Kidney (tissue), 14 donors: Measurements from ENCODE around the gene LNX1. TPM values are rescaled to one million over a fixed set of nuclear protein-coding genes. Genes with fewer than 3 reads are reported as not detected.

Experiments used
- DNase-seq, 5 donors: peaks; one replicate each; pipeline ENCODE4 v3.0.0-alpha.2; 2013 to 2020
- FAIRE-seq: peaks from 2 replicates; lab custom pipeline; 2012; peaks lifted over from hg19 to GRCh38; lab: Jason Lieb, UNC
- H3K27ac ChIP-seq, 2 donors: one replicate each; pipeline ENCODE4 v1.7.0; 2013; ENCODE audit warnings: low read depth in 2 of 2, low read length in 2 of 2, inconsistent platforms in 1 of 2
- H3K27me3 ChIP-seq: one replicate; pipeline ENCODE4 v1.7.1; 2013; ENCODE audit warnings: low read length, inconsistent platforms; ENCODE audit not compliant: control insufficient read depth, insufficient read depth
- H3K36me3 ChIP-seq, 3 donors: one replicate each; pipeline versions ENCODE4 v1.7.0 to v1.7.1; 2013; ENCODE audit warnings: low read length in 3 of 3, control low read depth in 1 of 3, inconsistent platforms in 1 of 3; ENCODE audit not compliant: insufficient read depth in 3 of 3, control insufficient read depth in 2 of 3
- H3K4me1 ChIP-seq, 3 donors: one replicate each; pipeline versions ENCODE4 v1.7.0 to v1.7.1; 2013; ENCODE audit warnings: low read length in 3 of 3, inconsistent platforms in 1 of 3, low read depth in 1 of 3; ENCODE audit not compliant: control insufficient read depth in 2 of 3, insufficient read depth in 2 of 3
- H3K4me3 ChIP-seq, 3 donors: one replicate each; pipeline versions ENCODE4 v1.7.0 to v1.8.1; 2013; ENCODE audit warnings: low read length in 3 of 3, control low read depth in 1 of 3, inconsistent platforms in 1 of 3
- H3K9ac ChIP-seq, 3 donors: one replicate each; pipeline versions ENCODE4 v1.7.0 to v1.7.1; 2013; ENCODE audit warnings: low read length in 3 of 3, control low read depth in 1 of 3, inconsistent platforms in 1 of 3
- H3K9me3 ChIP-seq, 3 donors: one replicate each; pipeline versions ENCODE4 v1.7.0 to v1.7.1; 2013; ENCODE audit warnings: low read length in 3 of 3, control low read depth in 1 of 3, inconsistent platforms in 1 of 3; ENCODE audit not compliant: control insufficient read depth in 2 of 3, insufficient read depth in 1 of 3
- CTCF ChIP-seq: IDR thresholded peaks from 3 replicates; pipeline ENCODE4 v1.5.1; 2012; ENCODE audit warnings: mild to moderate bottlenecking, moderate library complexity, borderline replicate concordance; ENCODE audit not compliant: insufficient read depth; ENCODE audit errors: extremely low read depth
- intact Hi-C: fragments of 100-400 bp; cut with DNase I; formaldehyde crosslinking; loops from one replicate; pipeline ENCODE4 v1.11.1; 2022
- polyA plus RNA-seq: library from polyadenylated mRNA; stranded (reverse); fragments of 350-450 nt; fragmentation: Illumina TruSeq; extraction: RNeasy Lipid Tissue Mini Kit (QIAGEN cat#74804); gene quantifications from one replicate; pipeline ENCODE4 v1.2.3, GENCODE V29; 2014; ENCODE audit warnings: low read depth, low replicate concordance; ENCODE audit not compliant: insufficient read depth
- total RNA-seq: library from RNA; stranded (reverse); fragmentation: NEBNext Ultra II Directional; extraction: Animal tissue kit (Norgen Biotek cat#: 25700); gene quantifications from one replicate; pipeline ENCODE4 v1.2.1, GENCODE V29; 2021
- donor health status: control.
- donor health status: control.
- donor health status: control.
- donor health status: control.
- donor health status: control.
- donor health status: DM: yes; HTN: yes; CAD: no.
- donor health status: Normal renal cell carcinoma (clear cell type).

The LNX1 gene
- total and polyA plus RNA-seq, 2 donors from 2014 or later = 10.2 to 25.6 TPM

DNA sequence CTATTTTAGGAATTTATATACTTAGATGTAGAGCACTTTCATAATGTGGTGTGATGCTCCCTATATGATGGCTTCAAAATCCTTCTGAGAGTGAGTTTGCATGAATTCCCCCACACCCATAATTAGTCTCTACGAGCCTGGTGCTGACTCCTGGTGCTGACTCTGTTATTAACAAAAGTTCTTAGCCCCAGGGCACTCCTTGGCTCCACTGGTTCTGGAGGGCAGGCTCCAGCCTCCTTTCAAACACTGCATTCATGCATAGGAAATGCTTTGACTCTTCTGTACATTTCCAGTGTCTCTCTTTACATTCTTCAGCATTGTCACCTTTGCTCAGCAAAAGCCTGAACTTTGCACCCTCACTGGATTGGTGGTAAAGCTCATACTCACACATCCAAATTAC lies 64.0 kb downstream of the LNX1 start:
- FAIRE-seq = no peak
- TF ChIP-seq CTCF = no peak

GRCh38 chr4:53522334-53522733 lies 69.0 kb downstream of the LNX1 start:
- intact Hi-C loops = no loop called here
- FAIRE-seq = no peak
- Histone ChIP-seq H3K27ac (no peak overlapping the region), H3K36me3 (no peaks in the 10 kb centered on the region), H3K4me1 (no peaks in the 10 kb centered on the region), H3K4me3 (no peak overlapping the region), H3K9ac (no peak overlapping the region), H3K27me3 (no peaks in the 10 kb centered on the region), H3K9me3 (no peaks in the 10 kb centered on the region)
- no peak for TF ChIP-seq CTCF
- DNase-seq = no peak

More for the DNA sequence above, 64.0 kb downstream of the LNX1 start:
- Histone ChIP-seq H3K27ac (no peak overlapping the region), H3K4me1 (peaks cover 0 to 2% (median 0%) of the 10 kb centered on the region in 3 donors), H3K9me3 (no peaks in the 10 kb centered on the region), H3K4me3 (no peak overlapping the region), H3K36me3 (no peaks in the 10 kb centered on the region), H3K27me3 (no peaks in the 10 kb centered on the region), H3K9ac (no peak overlapping the region)
- DNase-seq = no peak
- intact Hi-C loops = no loop called here

- no peak for TF ChIP-seq CTCF
Observed at GRCh38 chr4:53520116-53520515, 71.2 kb downstream of the LNX1 start.

GRCh38 chr4:53518807-53519206 lies 72.5 kb downstream of the LNX1 start:
- DNase-seq (no peak), FAIRE-seq (no peak)
- H3K9ac ChIP-seq = no peak overlapping the region
- H3K27ac ChIP-seq = no peak overlapping the region
- intact Hi-C loops = no loop called here
- H3K4me1 ChIP-seq = no peaks in the 10 kb centered on the region
- no peaks in the 10 kb centered on the region for H3K9me3 ChIP-seq
- no peak for TF ChIP-seq CTCF
- H3K36me3 ChIP-seq = no peaks in the 10 kb centered on the region
- H3K4me3 ChIP-seq = no peak overlapping the region
- H3K27me3 ChIP-seq = no peaks in the 10 kb centered on the region

More at GRCh38 chr4:53520116-53520515, 71.2 kb downstream of the LNX1 start:
- H3K27ac ChIP-seq = no peak overlapping the region
- H3K4me1 ChIP-seq = no peaks in the 10 kb centered on the region
- no peak for DNase-seq
- no peak overlapping the region for H3K9ac ChIP-seq
- intact Hi-C loops = no loop called here
- H3K27me3 ChIP-seq = no peaks in the 10 kb centered on the region
- no peak overlapping the region for H3K4me3 ChIP-seq
- FAIRE-seq = no peak
- H3K9me3 ChIP-seq = no peaks in the 10 kb centered on the region
- no peaks in the 10 kb centered on the region for H3K36me3 ChIP-seq
